Stimulated activated CD8-positive, alpha-beta memory T cell treated with anti-CD3 and anti-CD28 coated beads, Interleukin-7, amount 100 ng/mL, for 48 hours (primary cell): Measurements from ENCODE around the gene PLEKHA3.

Experiments
- DNase-seq, 2 donors: peaks; one replicate each; pipeline ENCODE4 v3.0.0-alpha.2; 2020; ENCODE audit warnings: low read depth in 1 of 2; ENCODE audit errors: extremely low read depth in 1 of 2

The PLEKHA3 gene

GRCh38 chr2:178478439-178479274, 1.6 kb upstream of the PLEKHA3 start, which contains the start of gene FKBP7:
FKBP7 (minus strand) TSS chr2:178478600; CDS start chr2:178478499, 101 bp downstream.
- DNase-seq = peak; percentile 58 to 72

GRCh38 chr2:178479275-178479616, 1.0 kb upstream of the PLEKHA3 start:
- DNase-seq = no peak

- no peak for DNase-seq
Observed at GRCh38 chr2:178479758-178480226, 465 bp upstream of the PLEKHA3 start.

- no peak for DNase-seq
Observed at GRCh38 chr2:178482437-178482836, 2.2 kb downstream of the PLEKHA3 start.

GRCh38 chr2:178484245-178485041, 4.2 kb downstream of the PLEKHA3 start:
- no peak for DNase-seq

- DNase-seq = no peak
Observed at GRCh38 chr2:178485356-178485755, 5.1 kb downstream of the PLEKHA3 start.

GRCh38 chr2:178491612-178492011, 11.4 kb downstream of the PLEKHA3 start:
- no peak for DNase-seq

GRCh38 chr2:178496049-178496448, 15.8 kb downstream of the PLEKHA3 start:
- DNase-seq = no peak

- no peak for DNase-seq
Observed at GRCh38 chr2:178498137-178498536, 17.9 kb downstream of the PLEKHA3 start.

- DNase-seq = no peak
Observed at GRCh38 chr2:178499640-178500039, 19.4 kb downstream of the PLEKHA3 start.

GRCh38 chr2:178502751-178503150, 22.5 kb downstream of the PLEKHA3 start:
- no peak for DNase-seq

- no peak for DNase-seq
Observed at GRCh38 chr2:178506101-178506500, 25.8 kb downstream of the PLEKHA3 start.

GRCh38 chr2:178506524-178506923, 26.3 kb downstream of the PLEKHA3 start:
- DNase-seq = no peak

GRCh38 chr2:178506949-178507348, 26.7 kb downstream of the PLEKHA3 start:
- no peak for DNase-seq

- no peak for DNase-seq
Observed at GRCh38 chr2:178508646-178509045, 28.4 kb downstream of the PLEKHA3 start.

GRCh38 chr2:178510384-178510783, 30.1 kb downstream of the PLEKHA3 start:
- no peak for DNase-seq

GRCh38 chr2:178512484-178512883, 32.2 kb downstream of the PLEKHA3 start:
- no peak for DNase-seq

- no peak for DNase-seq
Observed at GRCh38 chr2:178513876-178514275, 33.6 kb downstream of the PLEKHA3 start.

- DNase-seq = peak in 1 of 2 donors; percentile 53
Observed at GRCh38 chr2:178514664-178515063, 34.4 kb downstream of the PLEKHA3 start.

- DNase-seq = no peak
Observed at GRCh38 chr2:178517496-178517895, 37.2 kb downstream of the PLEKHA3 start.

- peak in 1 of 2 donors; percentile 34 for DNase-seq
Observed at GRCh38 chr2:178521304-178522150, 41.3 kb downstream of the PLEKHA3 start.
